Measurements from ENCODE around the gene SLC9A5. TPM values are rescaled to one million over a fixed set of nuclear protein-coding genes. Genes with fewer than 3 reads are reported as not detected.

SLC9A5 gene
- total RNA-seq, 2 experiments from 2014 or later = 5.2 TPM

GRCh38 chr16:67206838-67207248 lies 41.9 kb upstream of the SLC9A5 start:
- Mint-ChIP-seq H3K27ac (no peak overlapping the region), H3K27me3 (ENCODE audit: low read depth) (no peaks in the 10 kb centered on the region), H3K9me3 (no peaks in the 10 kb centered on the region), H3K4me3 (no peak overlapping the region), H3K36me3 (ENCODE audit: low read depth) (peaks cover 2% of the 10 kb centered on the region), H3K4me1 (ENCODE audit: low read depth) (no peaks in the 10 kb centered on the region)
- DNase-seq = no peak
- intact Hi-C loops (cut with micrococcal nuclease) = no loop called here
- CTCF ChIA-PET = interaction anchor here (1.7 kb wide), 1 partner anchor 9 kb away, joined by 6 read pairs; no protein-coding TSS in a partner anchor

GRCh38 chr16:67207249-67208091 lies 41.3 kb upstream of the SLC9A5 start:
- no peak for DNase-seq
- Mint-ChIP-seq H3K4me1 (ENCODE audit: low read depth) (no peaks in the 10 kb centered on the region), H3K4me3 (no peak overlapping the region), H3K9me3 (no peaks in the 10 kb centered on the region), H3K36me3 (ENCODE audit: low read depth) (peaks cover 2% of the 10 kb centered on the region), H3K27me3 (ENCODE audit: low read depth) (no peaks in the 10 kb centered on the region), H3K27ac (no peak overlapping the region)
- CTCF ChIA-PET = interaction anchor here (1.0 to 1.7 kb wide), 2 partner anchors 9 to 19 kb away, joined by 4 to 6 read pairs; partner anchors contain the start of gene TMEM208
- intact Hi-C loops (cut with micrococcal nuclease) = no loop called here

DNA sequence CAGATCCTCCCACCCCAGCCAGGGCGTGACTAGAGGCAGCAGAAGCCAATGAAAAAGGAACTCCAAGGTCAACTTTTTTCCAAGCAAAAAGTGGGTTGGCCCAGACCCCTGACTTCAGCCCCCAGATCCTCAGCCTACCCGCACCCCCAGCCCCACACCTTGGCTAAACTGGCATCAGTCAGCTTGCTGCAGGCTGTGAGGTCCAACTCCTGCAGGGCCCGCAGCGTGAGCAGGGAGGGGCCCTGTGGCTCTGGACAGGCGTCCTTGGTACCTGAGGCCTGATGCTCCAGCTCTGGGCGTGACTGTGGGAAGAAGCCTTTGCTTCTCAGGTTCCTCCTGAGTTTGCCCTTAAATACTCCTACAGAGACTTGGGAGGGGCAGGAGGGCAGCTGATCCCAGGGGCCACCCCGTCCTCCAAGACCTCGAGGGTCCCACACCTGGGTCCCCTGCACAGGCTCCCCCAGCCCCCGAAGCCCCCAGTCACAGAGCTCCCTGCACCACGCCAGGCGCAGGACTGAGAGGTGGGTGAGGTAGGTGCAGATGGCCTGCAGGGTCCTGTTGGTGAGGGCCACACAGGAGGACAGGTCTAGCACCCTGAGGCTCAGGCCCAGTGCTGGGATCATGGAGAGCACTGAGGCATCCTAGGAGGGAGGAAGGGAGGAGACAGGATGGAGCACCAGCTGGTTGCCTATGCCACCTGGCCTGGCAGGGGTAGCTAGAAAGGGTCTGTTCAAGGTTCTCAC lies 40.5 kb upstream of the SLC9A5 start:
- Mint-ChIP-seq H3K9me3 (no peaks in the 10 kb centered on the region), H3K4me3 (no peak overlapping the region), H3K27me3 (ENCODE audit: low read depth) (no peaks in the 10 kb centered on the region), H3K36me3 (ENCODE audit: low read depth) (peaks cover 2% of the 10 kb centered on the region), H3K27ac (no peak overlapping the region), H3K4me1 (ENCODE audit: low read depth) (no peaks in the 10 kb centered on the region)
- intact Hi-C loops (cut with micrococcal nuclease) = no loop called here
- no peak for DNase-seq
- CTCF ChIA-PET = interaction anchor here (0.5 to 1.7 kb wide), 3 partner anchors 10 to 126 kb away, joined by 4 to 6 read pairs (median 4); partner anchors contain the start of gene TMEM208

- H3K36me3 Mint-ChIP-seq (ENCODE audit: low read depth) = peaks cover 2% of the 10 kb centered on the region
- no peak overlapping the region for H3K4me3 Mint-ChIP-seq
- H3K9me3 Mint-ChIP-seq = no peaks in the 10 kb centered on the region
- CTCF ChIA-PET = no interaction called here
- intact Hi-C loops (cut with micrococcal nuclease) = no loop called here
- no peaks in the 10 kb centered on the region for H3K27me3 Mint-ChIP-seq (ENCODE audit: low read depth)
- H3K4me1 Mint-ChIP-seq (ENCODE audit: low read depth) = no peaks in the 10 kb centered on the region
- no peak for DNase-seq
- H3K27ac Mint-ChIP-seq = no peak overlapping the region
Measured at GRCh38 chr16:67209565-67209964, 39.2 kb upstream of the SLC9A5 start.

DNA sequence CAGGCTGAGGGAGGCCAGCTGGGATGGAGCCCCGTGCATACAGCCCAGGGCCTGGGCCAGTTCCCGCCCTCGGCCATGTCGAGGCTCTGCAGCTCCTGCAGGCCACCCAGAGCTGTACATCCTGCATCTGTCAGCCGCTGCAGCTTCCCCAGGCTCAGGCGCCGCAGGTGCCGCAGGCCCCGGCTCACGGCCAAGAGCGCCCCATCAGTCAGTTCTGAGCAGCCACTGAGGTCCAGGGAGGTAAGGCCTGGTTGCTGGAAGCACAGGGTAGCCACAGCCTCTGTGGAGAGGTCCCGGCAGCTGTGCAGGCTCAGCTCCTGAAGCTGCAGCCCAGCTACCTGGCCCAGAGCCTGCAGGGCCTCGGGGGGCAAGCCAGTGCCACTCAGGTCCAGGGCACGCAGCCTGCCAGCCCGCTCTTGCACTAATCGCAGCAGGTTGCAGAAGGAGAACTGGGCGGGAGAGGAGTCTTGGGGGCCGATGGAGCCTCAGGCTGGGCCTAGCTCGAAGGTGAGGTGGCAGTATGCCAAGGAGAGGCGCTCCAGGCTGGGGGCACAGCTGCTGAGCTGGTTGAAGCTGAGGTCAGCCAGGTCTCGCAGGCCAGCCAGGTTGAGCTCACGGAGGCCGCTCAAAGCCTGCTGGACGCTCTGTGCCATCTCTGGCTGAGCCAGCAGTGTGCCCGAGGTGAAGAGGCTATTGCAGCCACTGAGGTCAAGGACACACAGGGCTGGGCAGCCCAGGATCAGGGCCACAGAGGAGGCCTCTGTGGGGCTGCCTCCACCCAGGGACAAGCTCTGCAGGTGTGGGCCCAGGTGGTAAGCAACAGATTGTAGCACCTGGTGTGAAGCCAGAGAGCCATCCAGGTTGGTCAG lies 38.5 kb upstream of the SLC9A5 start:
- no peak for DNase-seq
- Mint-ChIP-seq H3K4me1 (ENCODE audit: low read depth) (no peaks in the 10 kb centered on the region), H3K36me3 (ENCODE audit: low read depth) (no peaks in the 10 kb centered on the region), H3K9me3 (no peaks in the 10 kb centered on the region), H3K27me3 (ENCODE audit: low read depth) (no peaks in the 10 kb centered on the region), H3K27ac (no peak overlapping the region), H3K4me3 (no peak overlapping the region)
- intact Hi-C loops (cut with micrococcal nuclease) = no loop called here
- CTCF ChIA-PET = no interaction called here

DNA sequence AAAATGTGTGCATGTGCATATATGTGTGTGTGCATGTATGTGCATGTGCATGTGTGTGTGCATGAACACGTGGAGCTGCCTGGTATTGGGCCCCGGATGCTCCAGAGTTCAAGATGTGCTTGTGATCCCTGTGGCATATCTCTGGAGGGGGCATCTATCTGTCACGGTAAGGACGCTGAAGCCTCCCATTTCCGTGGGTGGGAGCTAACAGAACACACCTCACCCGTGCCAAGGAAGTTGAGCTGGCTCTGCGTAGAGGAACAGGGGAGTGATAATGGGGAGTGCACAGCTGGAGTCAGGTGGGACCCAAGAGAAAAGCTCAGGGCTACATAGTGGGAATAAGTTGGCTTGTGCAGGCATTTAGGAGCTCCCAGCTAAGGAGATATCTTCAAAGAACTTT lies 37.1 kb upstream of the SLC9A5 start:
- H3K4me1 Mint-ChIP-seq (ENCODE audit: low read depth) = no peaks in the 10 kb centered on the region
- no peaks in the 10 kb centered on the region for H3K9me3 Mint-ChIP-seq
- no peaks in the 10 kb centered on the region for H3K36me3 Mint-ChIP-seq (ENCODE audit: low read depth)
- DNase-seq = no peak
- CTCF ChIA-PET = interaction anchor here (0.8 kb wide), 1 partner anchor 9 kb away, joined by 4 read pairs; no protein-coding TSS in a partner anchor
- no peak overlapping the region for H3K4me3 Mint-ChIP-seq
- H3K27ac Mint-ChIP-seq = no peak overlapping the region
- no peaks in the 10 kb centered on the region for H3K27me3 Mint-ChIP-seq (ENCODE audit: low read depth)
- intact Hi-C loops (cut with micrococcal nuclease) = no loop called here

GRCh38 chr16:67212766-67213165 lies 36.0 kb upstream of the SLC9A5 start:
- intact Hi-C loops (cut with micrococcal nuclease) = no loop called here
- Mint-ChIP-seq H3K9me3 (no peaks in the 10 kb centered on the region), H3K27me3 (ENCODE audit: low read depth) (no peaks in the 10 kb centered on the region), H3K27ac (no peak overlapping the region), H3K36me3 (ENCODE audit: low read depth) (no peaks in the 10 kb centered on the region), H3K4me1 (ENCODE audit: low read depth) (no peaks in the 10 kb centered on the region), H3K4me3 (no peak overlapping the region)
- no peak for DNase-seq
- CTCF ChIA-PET = interaction anchor here (0.5 to 0.7 kb wide), 3 partner anchors 9 to 605 kb away, joined by 4 to 5 read pairs (median 4); no protein-coding TSS in a partner anchor

DNA sequence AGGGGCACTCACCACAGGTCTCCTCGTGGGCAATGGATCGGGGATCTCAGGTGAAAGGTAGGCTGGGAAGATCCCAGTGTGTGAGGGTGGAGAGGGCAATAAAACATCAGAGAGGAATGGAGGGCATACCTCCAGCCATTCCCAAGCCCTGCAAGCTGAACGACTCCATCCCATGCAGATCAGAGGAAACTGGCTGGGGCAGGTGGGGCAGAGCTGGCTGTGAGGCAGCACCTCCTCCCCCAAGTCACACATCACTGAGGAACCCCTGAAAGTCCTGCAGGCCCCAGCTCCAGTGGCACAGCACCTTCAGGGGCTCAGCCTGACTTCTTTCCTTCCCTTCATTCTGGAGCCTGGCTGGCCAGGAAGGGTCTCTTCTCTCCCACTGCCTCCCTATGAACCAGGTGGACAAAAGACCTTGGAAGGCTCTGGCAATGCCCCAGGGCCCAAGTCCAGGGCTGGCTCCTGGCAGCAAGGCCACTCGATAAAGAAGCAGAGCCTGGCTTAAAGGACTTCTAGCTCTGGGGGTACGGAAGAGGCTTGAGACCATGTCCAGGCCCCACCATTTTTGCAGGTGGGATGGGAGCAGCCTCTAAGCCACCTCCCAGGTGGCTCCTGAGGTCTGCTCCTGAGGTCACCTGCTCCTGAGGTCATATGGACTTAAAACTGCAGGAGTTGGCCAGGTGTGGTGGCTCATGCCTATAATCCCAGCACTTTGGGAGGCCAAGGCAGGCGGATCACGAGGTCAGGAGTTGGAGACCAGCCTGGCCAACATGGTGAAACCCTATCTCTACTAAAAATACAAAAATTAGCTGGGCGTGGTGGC lies 35.4 kb upstream of the SLC9A5 start:
- DNase-seq = no peak
- no peaks in the 10 kb centered on the region for H3K9me3 Mint-ChIP-seq
- no peaks in the 10 kb centered on the region for H3K36me3 Mint-ChIP-seq (ENCODE audit: low read depth)
- H3K27me3 Mint-ChIP-seq (ENCODE audit: low read depth) = no peaks in the 10 kb centered on the region
- no peak overlapping the region for H3K4me3 Mint-ChIP-seq
- intact Hi-C loops (cut with micrococcal nuclease) = no loop called here
- H3K4me1 Mint-ChIP-seq (ENCODE audit: low read depth) = no peaks in the 10 kb centered on the region
- CTCF ChIA-PET = interaction anchor here (0.5 to 0.7 kb wide), 4 partner anchors 8 to 768 kb away, joined by 4 to 8 read pairs (median 6); no protein-coding TSS in a partner anchor
- no peak overlapping the region for H3K27ac Mint-ChIP-seq

DNA sequence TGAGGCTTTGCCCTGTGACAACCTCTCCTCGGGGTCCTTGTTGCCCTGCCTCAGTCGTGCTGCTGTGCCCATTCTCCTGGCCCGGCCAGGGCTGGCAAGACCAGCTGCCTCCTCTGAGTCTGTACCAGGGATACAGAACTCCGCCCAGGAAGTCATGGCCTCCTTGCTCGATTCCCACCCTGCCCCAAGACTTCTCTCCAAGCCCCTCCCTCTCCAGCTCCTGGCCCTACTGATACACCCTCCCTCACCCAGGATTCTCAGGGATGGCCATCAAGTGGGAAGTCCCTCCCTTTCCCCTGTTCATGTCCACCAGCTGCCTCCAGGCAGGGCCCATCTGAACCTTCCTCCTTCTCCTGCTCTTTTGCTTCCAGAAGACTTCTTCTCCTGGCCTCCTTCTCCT lies 33.1 kb upstream of the SLC9A5 start:
- no peak overlapping the region for H3K4me3 Mint-ChIP-seq
- no peak for DNase-seq
- H3K27ac Mint-ChIP-seq = no peak overlapping the region
- intact Hi-C loops (cut with micrococcal nuclease) = no loop called here
- no peaks in the 10 kb centered on the region for H3K9me3 Mint-ChIP-seq
- CTCF ChIA-PET = no interaction called here
- H3K4me1 Mint-ChIP-seq (ENCODE audit: low read depth) = no peaks in the 10 kb centered on the region
- no peaks in the 10 kb centered on the region for H3K36me3 Mint-ChIP-seq (ENCODE audit: low read depth)
- H3K27me3 Mint-ChIP-seq (ENCODE audit: low read depth) = no peaks in the 10 kb centered on the region

DNA sequence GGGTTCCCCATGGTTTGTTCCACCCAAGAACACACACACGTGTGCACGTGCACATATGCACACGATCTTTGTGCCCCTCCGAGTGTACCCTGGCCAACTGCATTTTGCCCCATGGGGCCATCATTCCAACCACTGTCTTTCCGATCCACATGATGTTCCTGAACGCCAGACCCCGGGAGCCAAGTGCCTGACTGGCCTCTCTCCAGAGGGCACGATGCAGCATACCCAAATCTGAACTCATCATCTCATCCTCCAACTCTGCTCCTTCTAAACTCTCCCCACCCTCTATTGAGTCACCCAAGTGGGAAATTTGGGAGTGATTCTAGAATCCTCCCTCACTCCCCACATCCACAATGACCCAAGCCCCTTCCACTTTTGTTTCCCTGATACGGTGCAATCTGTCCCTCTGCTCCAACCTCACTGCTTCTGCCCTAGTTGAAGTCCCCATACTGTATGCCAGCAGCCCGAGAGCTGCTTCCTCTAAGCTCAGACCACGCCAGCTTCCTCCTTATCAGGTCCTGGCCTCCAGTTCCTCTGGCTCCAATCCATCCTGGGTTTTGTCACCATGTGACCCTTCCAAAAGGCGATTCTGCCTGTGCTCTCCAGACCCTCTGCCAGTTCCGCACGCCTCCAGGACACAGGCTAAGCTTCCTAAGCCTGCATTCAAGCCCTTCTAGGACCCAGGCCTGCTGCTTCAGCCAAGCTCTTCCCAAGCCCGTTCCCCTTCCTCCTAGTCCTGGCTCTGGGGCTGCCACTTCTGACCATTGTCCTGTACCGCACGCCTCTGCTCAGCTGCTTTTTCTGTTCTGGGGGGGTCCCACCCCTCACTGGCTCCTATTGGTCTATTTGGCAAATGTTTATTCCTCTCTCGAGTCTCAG lies 31.9 kb upstream of the SLC9A5 start:
- Mint-ChIP-seq H3K36me3 (ENCODE audit: low read depth) (no peaks in the 10 kb centered on the region), H3K27ac (no peak overlapping the region), H3K9me3 (no peaks in the 10 kb centered on the region), H3K4me3 (no peak overlapping the region), H3K4me1 (ENCODE audit: low read depth) (no peaks in the 10 kb centered on the region), H3K27me3 (ENCODE audit: low read depth) (no peaks in the 10 kb centered on the region)
- CTCF ChIA-PET = interaction anchor here (0.7 to 1.2 kb wide), 2 partner anchors 16 to 19 kb away, joined by 3 to 7 read pairs; no protein-coding TSS in a partner anchor
- intact Hi-C loops (cut with micrococcal nuclease) = no loop called here
- no peak for DNase-seq

Data from activated naive CD4-positive, alpha-beta T cell treated with anti-CD3 and anti-CD28 coated beads for 36 hours (primary cell).